Non-pigmented ciliary epithelial cell (primary cell): Measurements from ENCODE around the gene PHF1.
"Not testable (repeated sequence)": the region's sequence is repeated elsewhere in the genome, so short reads cannot be mapped to it uniquely, and the experiment has no call there.

Experiments used
- DNase-seq: peaks from one replicate; pipeline ENCODE4 v3.0.0-alpha.2; 2010; ENCODE audit warnings: low read depth

PHF1 gene

DNA sequence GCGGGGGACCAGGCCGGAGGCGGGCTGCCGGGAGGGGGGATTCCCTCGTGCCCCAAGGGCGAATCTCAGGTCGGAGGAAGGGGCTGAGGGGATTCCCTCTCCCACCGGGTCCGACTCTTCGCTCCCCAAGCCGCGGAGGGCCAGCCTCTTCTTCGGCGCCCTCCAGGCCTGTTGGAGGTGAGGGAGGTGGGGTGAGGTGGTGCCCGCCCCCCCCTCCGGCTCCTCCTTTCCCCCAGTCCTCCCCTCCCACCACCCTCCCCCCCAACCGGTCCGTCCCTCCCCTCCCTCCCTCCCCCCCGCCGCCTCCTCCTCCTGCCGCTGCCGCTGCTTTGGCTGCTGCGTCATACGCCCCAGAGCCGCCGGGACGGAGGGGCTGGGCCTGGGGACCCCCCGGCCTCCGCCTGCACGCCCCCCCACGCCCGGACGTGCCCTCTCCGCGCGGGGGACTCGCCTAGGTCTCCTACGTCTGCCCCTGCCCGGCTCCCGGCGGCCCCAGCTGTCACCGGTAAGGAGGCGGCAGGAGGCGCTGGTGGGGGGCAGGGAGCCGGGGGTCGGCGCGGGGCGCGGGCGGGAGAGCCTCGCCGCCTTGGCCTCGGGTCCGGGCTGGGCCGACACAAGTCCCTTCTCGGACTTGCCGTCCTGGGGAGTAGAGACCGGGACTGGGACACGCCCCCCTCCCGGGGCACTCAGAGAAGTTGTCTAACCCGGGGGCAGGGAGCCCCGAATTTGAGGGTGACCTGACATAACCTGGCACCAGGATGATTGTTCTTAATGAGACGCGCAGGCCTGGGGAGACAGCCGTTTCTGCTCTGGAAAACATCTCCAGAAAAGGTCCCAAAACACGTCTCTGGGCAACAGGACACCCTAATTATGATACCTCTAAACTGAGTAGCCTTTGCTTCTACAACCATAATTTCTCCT lies at the start of gene PHF1:
PHF1 (plus strand) TSS at position 304 of the 921 bp plus-strand sequence. CDS start 1,250 bp downstream, outside the sequence.
- DNase-seq, result no peak

DNA sequence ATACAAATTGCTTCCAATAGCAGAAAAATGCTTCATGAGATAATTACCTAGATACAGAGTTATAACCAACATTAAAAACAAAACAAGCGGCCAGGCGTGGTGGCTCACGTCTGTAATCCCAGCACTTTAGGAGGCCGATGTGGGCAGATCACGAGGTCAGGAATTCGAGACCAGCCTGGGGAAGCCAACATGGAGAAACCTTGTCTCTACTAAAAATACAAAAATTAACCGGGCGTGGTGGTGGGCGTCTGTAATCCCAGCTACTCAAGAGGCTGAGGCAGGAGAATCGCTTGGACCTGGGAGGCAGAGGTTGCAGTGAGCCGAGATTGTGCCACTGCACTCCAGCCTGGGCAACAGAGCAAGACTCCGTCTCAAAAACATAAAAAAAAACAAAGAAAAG lies 47.3 kb upstream of the PHF1 start:
- not testable (repeated sequence) for DNase-seq

DNA sequence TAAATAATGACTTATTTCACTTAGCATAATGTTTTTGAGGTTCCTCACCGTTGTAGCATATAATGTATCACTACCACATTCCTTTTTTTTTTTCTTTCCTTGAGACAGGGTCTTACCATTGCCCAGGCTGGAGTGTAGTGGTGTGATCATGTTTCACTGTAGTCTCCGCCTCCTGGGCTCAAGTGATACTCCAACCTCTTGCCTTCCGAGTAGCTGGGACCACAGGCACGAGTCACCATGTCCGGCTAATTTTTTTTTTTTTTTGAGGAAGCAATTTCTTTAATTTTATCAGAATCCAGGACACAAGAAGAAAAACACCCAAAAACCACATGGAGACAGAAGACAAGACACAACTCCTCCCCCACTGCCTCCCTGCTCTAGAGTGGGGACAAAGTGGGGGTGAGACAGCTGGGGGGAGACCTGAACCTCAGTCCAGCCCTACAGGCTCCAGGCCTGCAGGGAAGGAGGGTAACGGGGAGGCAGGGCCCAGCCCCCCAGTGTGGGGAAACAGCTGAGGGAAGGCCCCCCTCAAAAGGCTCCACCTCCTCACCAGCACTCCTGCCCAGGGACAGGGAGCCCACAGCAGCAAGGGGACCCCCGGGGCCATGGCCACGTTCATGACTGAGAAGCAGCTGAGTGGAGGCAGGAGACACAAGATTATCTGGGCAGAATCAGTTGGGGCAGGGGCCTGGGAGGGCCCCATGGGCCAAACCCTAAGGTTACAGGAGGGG lies 46.2 kb upstream of the PHF1 start:
- DNase-seq, result peak; percentile 37

DNA sequence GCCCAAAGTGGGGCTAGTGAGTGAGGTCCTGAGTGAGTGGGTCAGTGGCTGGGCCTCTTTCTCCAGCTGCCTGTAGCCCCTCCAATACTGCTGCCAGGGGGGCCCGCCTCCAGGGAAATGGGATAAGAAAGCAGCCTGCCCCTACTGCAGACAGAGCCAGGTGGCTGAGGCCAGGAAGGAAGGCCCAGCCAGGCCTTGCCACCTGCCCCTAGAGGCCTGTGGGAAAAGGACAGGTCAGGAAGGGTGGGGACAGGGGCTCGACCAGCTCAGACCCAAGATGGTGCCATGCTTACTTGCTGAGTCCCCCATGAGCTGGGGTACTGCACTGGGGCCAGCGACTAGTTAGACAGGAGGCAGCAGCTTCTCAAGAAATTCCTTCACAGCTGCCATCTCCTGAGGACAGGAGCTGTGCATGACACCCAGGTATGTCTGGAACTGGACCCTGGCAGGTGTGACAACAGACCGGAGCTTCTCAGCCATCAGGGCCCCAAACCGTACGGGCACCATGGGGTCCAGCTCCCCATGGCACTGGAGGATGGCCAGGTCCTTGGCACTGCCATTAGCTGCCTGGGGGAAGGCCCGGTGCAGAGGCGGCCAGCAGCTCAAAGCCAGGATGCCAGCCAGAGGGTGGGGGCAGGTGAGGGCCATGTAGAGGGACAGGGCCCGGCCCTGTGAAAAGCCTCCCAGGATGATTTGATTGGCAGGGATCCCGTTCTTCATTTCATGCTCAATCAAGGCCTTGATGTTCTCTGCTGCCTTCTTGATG lies 45.4 kb upstream of the PHF1 start:
- not testable (repeated sequence) for DNase-seq

DNA sequence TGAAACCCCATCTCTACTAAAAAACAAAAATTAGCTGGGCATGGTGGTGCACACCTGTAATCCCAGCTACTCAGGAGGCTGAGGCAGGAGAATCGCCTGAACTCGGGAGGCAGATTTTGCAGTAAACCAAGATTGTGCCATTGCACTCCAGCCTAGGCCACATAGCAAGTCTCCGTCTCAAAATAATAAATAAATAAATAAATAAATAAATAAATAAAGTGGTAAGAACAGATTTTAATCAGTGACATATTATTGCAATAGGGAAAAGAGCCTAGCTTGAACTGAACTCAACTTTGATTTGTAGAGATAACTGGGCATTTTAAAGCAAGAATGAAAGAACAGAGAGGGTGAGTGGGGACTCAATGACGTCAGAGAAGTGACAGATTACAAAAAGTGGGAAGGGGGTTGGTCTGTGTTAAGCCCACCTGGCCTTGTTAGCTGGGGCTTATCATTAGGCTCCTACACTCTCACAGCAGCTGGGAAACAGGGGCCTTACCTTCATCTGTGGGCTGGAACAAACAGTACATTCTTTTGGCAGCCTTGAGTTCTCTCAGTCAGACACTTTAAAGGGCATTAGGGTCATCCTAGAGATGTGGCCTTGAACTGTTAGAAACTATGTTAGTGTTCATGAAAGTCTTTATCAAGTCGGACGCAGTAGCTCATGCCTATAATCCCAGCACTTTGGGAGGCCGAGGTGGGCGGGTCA lies 43.7 kb upstream of the PHF1 start:
- no peak for DNase-seq

DNA sequence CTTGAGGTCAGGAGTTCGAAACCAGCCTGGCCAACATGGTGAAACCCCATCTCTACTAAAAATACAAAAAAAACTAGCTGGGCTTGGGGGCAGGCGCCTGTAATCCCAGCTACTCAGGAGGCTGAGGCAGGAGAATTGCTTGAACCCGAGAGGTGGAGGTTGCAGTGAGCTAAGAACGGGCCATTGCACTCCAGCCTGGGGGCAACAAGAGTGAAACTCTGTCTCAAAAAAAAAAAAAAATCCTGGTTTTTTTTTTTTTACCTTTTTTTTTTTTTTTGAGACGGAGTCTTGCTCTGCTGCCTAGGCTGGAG lies 43.1 kb upstream of the PHF1 start:
- DNase-seq, result not testable (repeated sequence)

DNA sequence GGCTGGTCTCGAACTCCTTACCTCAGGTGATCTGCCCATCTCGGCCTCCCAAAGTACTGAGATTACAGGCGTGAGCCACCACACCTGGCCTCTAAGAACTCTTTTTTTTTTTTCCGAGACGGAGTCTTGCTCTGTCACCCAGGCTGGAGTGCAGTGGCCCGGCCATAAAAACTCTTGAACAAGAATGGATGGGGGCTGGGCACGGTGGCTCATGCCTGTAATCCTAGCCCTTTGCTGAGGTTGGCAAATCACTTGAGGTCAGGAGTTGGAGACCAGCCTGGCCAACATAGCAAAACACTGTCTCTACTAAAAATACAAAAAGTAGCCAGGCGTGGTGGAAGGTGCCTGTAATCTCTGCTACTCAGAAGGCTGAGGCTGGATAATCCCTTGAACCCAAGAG lies 38.9 kb upstream of the PHF1 start:
- not testable (repeated sequence) for DNase-seq

DNA sequence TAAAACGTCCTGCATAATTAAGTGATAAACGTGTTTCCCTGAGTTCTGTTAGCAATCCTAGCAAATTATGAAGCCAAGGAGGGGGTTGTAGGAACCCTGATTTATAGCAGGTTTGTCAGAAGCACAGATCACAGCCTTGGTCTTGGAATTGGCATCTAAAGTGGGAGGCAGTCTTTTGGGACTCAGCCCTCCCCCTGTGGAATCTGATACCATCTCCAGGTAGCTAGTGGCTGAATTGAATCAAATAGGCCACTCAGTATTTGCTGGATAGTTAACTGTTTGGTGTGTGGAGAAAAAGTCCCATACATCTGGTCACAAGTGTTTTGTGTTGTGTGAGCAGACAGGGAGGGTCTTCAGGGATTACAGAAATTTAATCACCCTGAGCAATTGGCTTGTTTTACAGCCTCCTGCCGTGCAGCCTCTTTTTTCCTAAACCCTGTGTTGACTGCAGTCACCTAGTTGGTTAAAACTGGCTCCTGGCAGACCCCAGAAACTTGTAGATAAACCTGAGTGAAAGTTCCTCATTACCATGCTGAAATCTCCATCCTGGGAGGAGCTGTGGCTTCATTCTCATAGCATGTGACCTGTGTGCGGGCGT lies 38.2 kb upstream of the PHF1 start:
- no peak for DNase-seq

DNA sequence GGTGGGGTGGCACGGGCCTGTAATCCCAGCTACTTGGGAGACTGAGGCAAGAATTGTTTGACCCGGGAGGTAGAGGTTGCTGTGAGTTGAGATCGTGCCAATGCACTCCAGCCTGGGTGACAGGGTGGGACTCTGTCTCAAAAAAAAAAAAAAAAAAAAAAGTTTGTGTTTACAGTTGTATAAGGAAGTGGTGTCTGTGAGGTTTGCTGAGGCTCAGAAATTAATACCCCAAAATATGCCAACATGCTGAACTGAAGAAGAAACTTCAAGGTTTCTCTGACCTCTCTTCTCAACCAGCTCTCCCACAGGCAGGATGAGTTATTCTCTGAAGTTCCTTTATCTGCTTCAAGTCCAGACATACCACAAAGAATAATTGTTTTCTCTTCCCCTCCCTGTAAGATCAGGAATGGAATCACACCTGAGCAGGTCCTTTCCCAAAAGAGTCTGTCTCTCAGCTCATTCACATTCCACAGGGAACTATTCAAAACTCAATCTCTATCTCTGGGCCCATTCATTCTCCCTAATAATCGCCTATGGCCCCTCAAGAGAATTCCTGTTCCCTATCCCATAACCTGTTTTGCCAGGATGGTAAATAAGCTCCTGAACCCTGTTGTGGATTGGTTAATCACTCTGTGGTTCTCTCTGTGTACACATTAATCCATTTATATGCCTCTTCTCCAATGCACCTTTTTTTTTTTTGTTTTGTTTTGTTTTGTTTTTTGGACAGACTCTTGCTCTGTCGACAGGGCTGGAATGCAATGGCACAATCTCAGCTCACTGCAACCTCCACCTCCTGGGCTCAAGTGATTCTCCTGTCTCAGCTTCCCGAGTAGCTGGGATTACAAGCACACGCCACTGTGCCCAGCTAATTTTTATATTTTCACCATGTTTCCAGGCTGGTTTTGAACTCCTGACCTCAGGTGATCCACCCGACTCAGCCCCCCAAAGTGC lies 36.6 kb upstream of the PHF1 start:
- no peak for DNase-seq

DNA sequence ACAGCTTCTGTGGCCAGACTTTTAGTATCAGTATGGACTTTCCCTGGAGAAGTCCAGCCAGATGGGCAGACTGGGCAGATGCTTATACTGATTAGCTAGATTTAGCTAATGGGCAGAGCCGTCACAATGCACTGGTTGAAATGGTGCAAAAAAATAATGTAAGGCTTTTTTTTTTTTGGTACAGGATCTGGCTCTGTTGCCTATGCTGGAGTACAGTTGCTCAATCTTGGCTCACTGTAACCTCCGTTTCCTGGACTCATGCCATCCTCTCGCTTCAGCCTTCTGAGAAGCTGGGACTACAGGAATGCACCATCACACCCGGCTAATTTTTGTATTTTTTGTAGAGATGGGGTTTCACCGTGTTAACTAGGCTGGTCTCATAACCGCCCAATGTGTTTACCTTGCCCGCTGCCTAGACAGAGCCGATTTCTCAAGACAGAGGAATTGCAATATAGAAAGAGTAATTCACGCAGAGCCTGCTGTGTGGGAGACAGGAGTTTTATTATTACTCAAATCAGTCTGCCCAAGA lies 35.6 kb upstream of the PHF1 start:
- peak; percentile 54 for DNase-seq

DNA sequence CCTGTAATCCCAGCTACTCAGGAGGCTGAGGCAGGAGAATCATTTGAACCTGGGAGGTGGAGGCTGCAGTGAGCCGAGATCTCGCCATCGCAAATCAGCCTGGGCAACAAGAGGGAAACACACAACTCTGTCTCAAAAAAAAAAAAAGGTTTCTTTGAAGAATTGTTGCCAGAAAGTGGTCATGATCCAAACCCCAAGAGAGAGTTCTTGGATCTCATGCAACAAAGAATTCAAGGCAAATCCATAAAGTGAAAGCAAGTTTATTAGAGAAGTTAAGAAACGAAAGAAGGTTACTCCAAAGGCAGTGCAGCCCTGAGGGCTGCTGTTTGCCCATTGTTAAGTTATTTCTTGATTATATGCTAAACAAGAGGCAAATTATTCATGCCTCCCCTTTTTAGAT lies 33.6 kb upstream of the PHF1 start:
- DNase-seq, result no peak

DNA sequence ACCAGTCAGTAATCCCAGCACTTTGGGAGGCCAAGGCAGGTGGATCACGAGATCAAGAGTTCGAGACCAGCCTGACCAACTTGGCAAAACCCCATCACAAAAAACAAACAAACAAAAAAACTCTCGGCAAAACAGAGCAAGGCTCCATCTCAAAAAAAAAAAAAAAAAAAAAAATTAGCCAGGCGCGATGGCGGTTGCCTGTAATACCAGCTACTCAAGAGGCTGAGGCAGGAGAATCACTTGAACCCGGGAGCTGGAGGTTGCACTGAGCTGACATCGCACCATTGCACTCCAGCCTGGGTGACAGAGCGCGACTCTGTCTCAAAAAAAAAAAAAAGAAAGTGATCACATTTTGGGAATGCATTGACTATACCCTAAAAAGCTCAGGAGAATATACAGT lies 31.6 kb upstream of the PHF1 start:
- not testable (repeated sequence) for DNase-seq

DNA sequence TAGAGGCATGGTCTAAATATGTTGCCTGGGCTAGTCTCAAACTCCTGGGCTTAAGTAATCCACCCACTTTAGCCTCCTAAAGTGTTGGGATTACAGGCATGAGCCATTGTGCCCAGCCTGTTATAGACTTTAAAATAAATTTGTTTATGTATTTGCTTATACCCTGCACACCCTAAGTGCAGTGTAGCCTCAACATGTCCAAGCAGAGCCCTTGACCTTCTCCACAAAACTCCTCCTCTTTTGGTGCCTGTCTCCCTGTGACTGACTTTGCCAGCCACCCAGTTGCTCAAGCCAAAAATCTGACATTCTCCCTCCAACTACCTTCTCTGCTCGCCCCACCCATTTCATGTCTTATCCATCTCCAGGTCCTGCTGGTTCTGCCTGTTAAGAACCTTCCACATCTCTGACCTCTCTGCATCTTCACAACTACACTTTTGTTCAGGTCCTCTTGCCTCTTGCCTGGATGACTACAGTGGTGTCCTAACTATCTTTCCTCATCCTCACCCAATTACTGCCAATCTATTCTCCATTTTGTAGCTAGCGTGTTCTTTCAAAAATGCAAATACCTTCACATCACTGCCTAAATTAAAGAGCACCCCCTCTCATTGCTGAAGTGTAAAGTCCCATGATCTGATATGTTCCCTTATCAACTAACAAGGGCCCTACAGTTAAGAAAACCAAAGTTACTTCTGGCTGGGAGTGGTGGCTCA lies 30.4 kb upstream of the PHF1 start:
- no peak for DNase-seq

DNA sequence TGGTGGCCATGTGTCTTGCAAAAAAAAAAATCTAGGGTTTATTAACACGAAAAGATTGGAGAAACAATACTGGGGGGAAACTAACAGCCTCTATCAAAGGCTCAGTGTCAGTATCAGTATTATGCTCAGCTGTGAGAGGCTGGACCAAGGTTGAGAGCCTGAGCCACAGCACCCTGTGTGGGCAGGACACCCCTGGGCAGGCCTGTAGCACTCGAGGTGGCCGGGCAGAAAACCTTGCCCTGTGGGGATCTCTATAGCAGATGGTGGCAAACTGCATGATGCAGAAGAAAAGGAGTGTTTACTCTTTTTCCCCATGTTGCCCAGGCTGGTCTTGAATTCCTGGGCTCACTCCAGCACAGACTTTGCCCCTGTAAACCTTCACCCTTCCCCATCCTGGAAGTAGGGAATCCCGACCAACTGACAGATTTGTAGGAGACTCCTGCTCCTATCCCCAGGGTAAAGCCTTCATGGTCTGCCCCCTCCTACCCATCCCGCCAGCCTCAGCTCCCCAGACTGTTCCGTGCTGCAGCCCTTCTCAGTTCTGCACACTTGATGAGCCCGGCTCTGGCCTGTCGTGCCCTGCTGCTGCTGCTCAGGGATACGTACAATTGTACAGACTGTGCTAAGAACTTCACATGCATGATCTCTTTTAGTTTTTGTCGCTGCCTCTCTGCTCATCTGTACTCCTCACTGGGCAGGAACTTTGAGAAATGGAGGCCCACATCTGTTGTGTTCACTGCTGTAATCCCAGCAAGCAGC lies 27.2 kb upstream of the PHF1 start:
- no peak for DNase-seq

DNA sequence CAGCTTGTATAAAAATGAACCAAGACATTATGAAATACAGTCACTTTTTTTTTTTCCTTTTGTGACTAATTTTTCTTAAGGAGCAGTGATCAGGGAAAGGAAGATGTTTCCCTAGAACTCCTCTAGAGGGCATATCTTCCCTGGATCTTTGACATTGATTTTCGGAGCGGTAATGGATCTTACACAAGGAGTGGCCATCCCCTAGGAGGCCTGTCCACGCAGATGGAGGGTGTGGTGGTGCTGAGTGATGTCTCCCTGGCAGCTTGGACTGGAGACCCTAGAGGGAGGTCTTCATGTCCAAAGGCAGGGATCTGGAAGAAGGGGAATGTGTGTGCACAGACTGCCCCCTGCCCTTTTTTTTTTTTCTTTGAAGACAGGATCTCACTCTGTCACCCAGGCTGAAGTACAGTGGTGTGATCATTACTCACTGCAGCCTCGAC lies 26.2 kb upstream of the PHF1 start:
- DNase-seq, result no peak

DNA sequence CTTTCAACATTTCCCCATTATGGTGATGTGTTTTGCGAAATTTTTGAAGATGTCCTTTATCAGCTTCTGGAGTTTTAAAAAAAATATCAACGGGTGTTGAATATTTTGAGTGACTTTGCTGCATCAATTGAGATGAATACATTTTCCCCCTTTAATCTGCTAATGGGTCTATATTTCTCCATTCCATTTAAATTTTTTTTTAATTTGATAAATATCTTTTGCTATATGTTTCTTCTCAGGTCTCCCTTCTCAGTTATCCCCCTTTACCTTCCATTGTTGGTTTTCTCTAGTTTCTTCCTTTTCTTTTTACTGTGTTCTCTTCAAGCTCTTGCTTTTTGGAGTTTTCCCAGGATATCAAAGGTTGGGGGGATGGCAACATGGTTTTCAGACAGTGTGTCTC lies 20.6 kb upstream of the PHF1 start:
- no peak for DNase-seq

DNA sequence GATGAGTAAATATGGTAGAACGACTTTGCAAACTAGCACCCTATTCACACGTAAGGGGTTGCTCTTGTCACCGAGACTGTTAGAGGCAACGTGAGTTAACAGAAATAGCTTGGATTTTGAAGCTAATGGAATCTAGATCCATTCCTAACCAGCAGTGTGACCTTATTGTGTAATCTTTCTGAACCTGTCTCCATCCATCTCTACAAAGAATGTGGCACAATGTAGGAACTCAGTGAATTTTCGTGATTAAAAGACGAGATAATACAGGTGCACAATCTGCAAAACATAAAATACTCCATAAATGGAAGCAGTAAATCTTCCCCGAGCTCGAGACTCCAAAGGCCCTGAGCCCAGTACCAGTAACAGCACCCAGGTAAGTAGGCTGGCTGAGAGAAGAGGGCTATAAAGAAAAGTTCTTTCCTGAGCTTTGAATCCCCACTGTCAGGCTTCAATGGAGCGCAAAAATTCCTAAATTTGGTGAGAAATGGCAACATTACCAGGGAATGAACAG lies 20.0 kb upstream of the PHF1 start:
- DNase-seq, result no peak

DNA sequence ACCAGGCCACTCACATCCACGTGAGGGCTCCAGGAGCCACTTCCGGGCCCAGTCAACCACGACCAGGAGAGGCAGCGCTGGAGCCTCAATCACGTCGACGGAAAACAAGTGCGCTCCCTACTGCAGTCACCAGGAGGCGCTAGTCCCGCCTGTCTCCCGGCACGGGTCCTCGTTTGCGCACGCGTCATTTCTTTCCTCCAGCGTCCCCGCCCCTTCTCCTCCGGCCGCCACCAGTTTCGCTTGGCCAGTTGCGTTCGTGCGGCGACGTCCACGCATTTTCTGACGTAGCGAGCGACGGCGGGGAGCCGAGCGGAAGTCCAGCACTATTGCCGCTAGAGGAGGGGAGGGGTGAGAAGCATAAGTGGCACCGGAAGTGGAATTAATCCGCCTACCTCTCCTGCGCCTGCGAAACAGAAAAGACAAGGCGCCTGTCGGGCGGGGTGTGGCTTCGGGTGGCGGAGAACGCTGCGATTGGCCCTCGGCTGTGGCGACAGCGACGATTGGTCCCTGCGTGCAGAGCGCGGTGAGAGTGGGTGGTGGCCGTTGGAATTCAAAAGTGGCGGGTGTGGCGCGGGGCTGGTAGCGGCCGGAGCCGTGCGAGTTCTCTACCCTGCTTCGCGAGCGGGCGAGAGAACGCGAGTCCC lies 19.4 kb upstream of the PHF1 start, which contains the start of gene KIFC1:
KIFC1 (plus strand) TSS at position 546 of the 644 bp plus-strand sequence. CDS start 163 bp downstream, outside the sequence.
- peak; percentile 99 for DNase-seq
